ENCODE results near the gene KCMF1. TPM values are rescaled to one million over a fixed set of nuclear protein-coding genes. Genes with fewer than 3 reads are reported as not detected.
A peak's percentile ranks its signal among the peaks of the same experiment; 100 is the strongest.

KCMF1 gene
- total RNA-seq, 1 experiment from 2014 or later: 97.8 TPM

DNA sequence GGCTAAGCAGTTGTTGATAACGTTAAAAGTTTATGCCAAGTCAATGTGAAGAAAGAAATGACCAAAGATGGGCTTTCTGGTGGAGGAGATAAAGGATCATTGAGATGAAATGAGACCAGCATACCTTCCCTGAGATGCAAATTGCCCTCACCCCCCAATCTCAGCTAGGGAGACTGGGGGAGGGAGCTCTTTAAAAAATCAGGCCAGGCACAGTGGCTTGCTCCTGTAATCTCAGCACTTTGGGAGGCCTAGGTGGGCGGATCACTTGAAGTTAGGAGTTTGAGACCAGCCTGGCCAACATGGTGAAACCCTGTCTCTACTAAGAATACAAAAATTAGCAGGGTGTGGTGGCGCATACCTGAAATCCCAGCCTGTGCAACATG lies 30.9 kb upstream of the KCMF1 start:
- no peaks in the 10 kb centered on the region for H4K20me1 ChIP-seq (ENCODE audit: insufficient read depth)
- no peaks in the 10 kb centered on the region for H3K9me2 ChIP-seq (ENCODE audit: insufficient read depth)
- H3K36me3 ChIP-seq (ENCODE audit: low read depth): no peaks in the 10 kb centered on the region
- no peak overlapping the region for H2AFZ ChIP-seq
- no peaks in the 10 kb centered on the region for H3K27me3 ChIP-seq (ENCODE audit: insufficient read depth, low read depth)
- H3K4me3 ChIP-seq: no peak overlapping the region
- POLR2A ChIA-PET (ENCODE audit: unreplicated experiment): interaction anchor here (0.6 kb wide), 1 partner anchor 29 kb away, joined by 3 read pairs; no protein-coding TSS in a partner anchor
- H3K4me1 ChIP-seq (replicated peaks; ENCODE audit: insufficient read depth): peaks cover 37% of the 10 kb centered on the region
- H3K4me2 ChIP-seq: no peak overlapping the region
- H3K27ac ChIP-seq: no peak overlapping the region
- no peak for DNase-seq
- TF ChIP-seq CTCF (conservative IDR thresholded peaks at IDR 0.05) (no peak), EZH2 (IDR thresholded peaks at IDR 0.05; ENCODE audit: low read depth) (no peak)
- no peaks in the 10 kb centered on the region for H3K79me2 ChIP-seq (ENCODE audit: low read depth)
- BruUV-seq (replicated peaks): no TSS peak
- H3K9me3 ChIP-seq (ENCODE audit: insufficient read depth, low read depth): no peaks in the 10 kb centered on the region
- peaks cover 22% of the 10 kb centered on the region for H3F3A ChIP-seq (ENCODE audit: insufficient read depth, low read depth)
- intact Hi-C loops (cut with micrococcal nuclease; ENCODE audit: unreplicated experiment): no loop called here
- CTCF ChIA-PET: interaction anchor here (0.8 kb wide), 1 partner anchor 14 kb away, joined by 3 read pairs; no protein-coding TSS in a partner anchor

DNA sequence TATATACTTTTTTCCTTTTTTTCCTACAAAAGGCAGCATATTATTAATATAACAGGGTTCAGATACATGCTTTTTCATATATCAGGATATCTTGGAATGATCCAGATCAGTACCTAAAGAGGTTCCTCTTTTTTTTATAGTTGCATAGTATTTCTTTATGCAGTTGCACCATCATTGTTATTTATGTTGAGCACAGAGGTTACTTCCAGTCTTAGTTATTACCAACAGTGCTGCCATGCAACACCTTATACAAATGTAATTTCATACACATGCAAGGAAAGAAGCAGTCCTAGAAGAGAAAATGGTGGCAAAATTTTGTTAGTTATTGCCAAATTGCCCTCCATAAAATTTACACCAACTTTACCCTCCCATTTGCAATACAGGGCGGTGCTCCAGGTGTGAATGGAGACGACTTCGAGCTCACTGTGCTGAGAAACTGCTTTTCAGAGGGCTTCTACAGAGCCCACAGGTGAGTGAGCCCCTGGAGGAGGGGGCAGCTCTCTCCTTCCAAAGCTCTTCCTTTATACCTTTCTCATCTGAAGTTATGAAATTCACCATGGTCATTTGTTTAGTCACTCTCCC lies 30.0 kb upstream of the KCMF1 start:
- DNase-seq: no peak
- Histone ChIP-seq H4K20me1 (ENCODE audit: insufficient read depth) (no peaks in the 10 kb centered on the region), H3F3A (ENCODE audit: insufficient read depth, low read depth) (peaks cover 30% of the 10 kb centered on the region), H2AFZ (no peak overlapping the region), H3K4me3 (no peak overlapping the region), H3K27me3 (ENCODE audit: insufficient read depth, low read depth) (no peaks in the 10 kb centered on the region), H3K27ac (peak overlapping the region; percentile 80), H3K79me2 (ENCODE audit: low read depth) (no peaks in the 10 kb centered on the region), H3K4me1 (replicated peaks; ENCODE audit: insufficient read depth) (peaks cover 45% of the 10 kb centered on the region), H3K9me3 (ENCODE audit: insufficient read depth, low read depth) (no peaks in the 10 kb centered on the region), H3K36me3 (ENCODE audit: low read depth) (no peaks in the 10 kb centered on the region), H3K4me2 (no peak overlapping the region), H3K9me2 (ENCODE audit: insufficient read depth) (no peaks in the 10 kb centered on the region)
- POLR2A ChIA-PET (ENCODE audit: unreplicated experiment): no interaction called here
- no TSS peak for BruUV-seq (replicated peaks)
- intact Hi-C loops (cut with micrococcal nuclease; ENCODE audit: unreplicated experiment): no loop called here
- CTCF ChIA-PET: no interaction called here
- TF ChIP-seq CTCF (conservative IDR thresholded peaks at IDR 0.05) (no peak), EZH2 (IDR thresholded peaks at IDR 0.05; ENCODE audit: low read depth) (no peak)

GRCh38 chr2:84942166-84942565 lies 28.8 kb upstream of the KCMF1 start:
- no peaks in the 10 kb centered on the region for H3K79me2 ChIP-seq (ENCODE audit: low read depth)
- H3K36me3 ChIP-seq (ENCODE audit: low read depth): no peaks in the 10 kb centered on the region
- H3K9me2 ChIP-seq (ENCODE audit: insufficient read depth): no peaks in the 10 kb centered on the region
- no peak overlapping the region for H3K4me3 ChIP-seq
- ChIA-PET CTCF (interaction anchor here (0.6 kb wide), 1 partner anchor 76 kb away, joined by 6 read pairs; no protein-coding TSS in a partner anchor), POLR2A (ENCODE audit: unreplicated experiment) (no interaction called here)
- H3K4me1 ChIP-seq (replicated peaks; ENCODE audit: insufficient read depth): peaks cover 53% of the 10 kb centered on the region
- no peak overlapping the region for H2AFZ ChIP-seq
- DNase-seq: peak in 1 of 2 experiments; percentile 85
- no peaks in the 10 kb centered on the region for H4K20me1 ChIP-seq (ENCODE audit: insufficient read depth)
- H3F3A ChIP-seq (ENCODE audit: insufficient read depth, low read depth): peaks cover 37% of the 10 kb centered on the region
- H3K27ac ChIP-seq: peak overlapping the region; percentile 80
- BruUV-seq (replicated peaks): no TSS peak
- no peaks in the 10 kb centered on the region for H3K9me3 ChIP-seq (ENCODE audit: insufficient read depth, low read depth)
- no peaks in the 10 kb centered on the region for H3K27me3 ChIP-seq (ENCODE audit: insufficient read depth, low read depth)
- intact Hi-C loops (cut with micrococcal nuclease; ENCODE audit: unreplicated experiment): no loop called here
- TF ChIP-seq CTCF (conservative IDR thresholded peaks at IDR 0.05): no peak
- TF ChIP-seq EZH2 (IDR thresholded peaks at IDR 0.05; ENCODE audit: low read depth): no peak
- peak overlapping the region; percentile 45 for H3K4me2 ChIP-seq
